GM12878 (cell line): Measurements from ENCODE around the gene HSD17B10.

ENCODE experiments used
- BHLHE40 ChIP-seq, 2 experiments: fragments of 450-650 bp in 1 of 2; IDR thresholded peaks; 2 replicates each; pipeline ENCODE4 v1.6.1; 2011 to 2017; ENCODE audit warnings: low read depth in 2 of 2, borderline replicate concordance in 1 of 2, improper control_type of control experiment in 1 of 2, low read length in 1 of 2, mild to moderate bottlenecking in 1 of 2
- CTCF ChIP-seq, 3 experiments: IDR thresholded peaks in 2 of 3; conservative IDR thresholded peaks in 1 of 3; 2 replicates each; pipeline ENCODE4 v1.5.1; 2011; ENCODE audit warnings: low read depth in 3 of 3, low read length in 3 of 3, mild to moderate bottlenecking in 3 of 3, control low read depth in 2 of 3, moderate library complexity in 2 of 3, inconsistent platforms in 1 of 3, mixed read lengths in 1 of 3; ENCODE audit not compliant: control insufficient read depth in 2 of 3, insufficient read depth in 1 of 3; ENCODE audit errors: extremely low read depth in 1 of 3
- ELK1 ChIP-seq: IDR thresholded peaks from 2 replicates; pipeline ENCODE4 v1.6.1; 2012; ENCODE audit warnings: low read depth, low read length, improper control_type of control experiment
- PBX3 ChIP-seq: IDR thresholded peaks from 2 replicates; pipeline ENCODE4 v1.6.1; 2011; ENCODE audit warnings: mild to moderate bottlenecking, low read depth, low read length, moderate library complexity; ENCODE audit not compliant: insufficient replicate concordance
- POLR2A ChIP-seq: IDR thresholded peaks from 2 replicates; pipeline ENCODE4 v1.6.1; 2011; ENCODE audit warnings: low read depth, mild to moderate bottlenecking, low read length
- POLR2AphosphoS5 ChIP-seq: IDR thresholded peaks from 2 replicates; pipeline ENCODE4 v1.6.1; 2011; ENCODE audit warnings: mild to moderate bottlenecking, low read length, inconsistent platforms
- RAD21 ChIP-seq: IDR thresholded peaks from 2 replicates; pipeline ENCODE4 v1.6.1; 2011; ENCODE audit warnings: mild to moderate bottlenecking, low read depth, low read length, moderate library complexity; ENCODE audit not compliant: insufficient read depth
- RFX5 ChIP-seq: IDR thresholded peaks from 2 replicates; pipeline ENCODE4 v1.6.1; 2011; ENCODE audit warnings: low read depth, low read length, improper control_type of control experiment
- TARDBP ChIP-seq: IDR thresholded peaks from 2 replicates; pipeline ENCODE4 v1.6.1; 2016; ENCODE audit warnings: borderline replicate concordance
- YBX1 ChIP-seq: fragments of 450-650 bp; IDR thresholded peaks from 2 replicates; pipeline ENCODE4 v1.6.1; 2016; ENCODE audit warnings: antibody characterized with exemption
- YY1 ChIP-seq: IDR thresholded peaks from 2 replicates; pipeline ENCODE4 v1.6.1; 2011; ENCODE audit warnings: low read depth, mild to moderate bottlenecking, low read length
- ZBTB40 ChIP-seq: fragments of 450-650 bp; IDR thresholded peaks from 2 replicates; pipeline ENCODE4 v1.6.1; 2016; ENCODE audit warnings: mild to moderate bottlenecking, moderate library complexity, borderline replicate concordance

GRCh38 chrX:53421772-53422085 lies 12.4 kb downstream of the HSD17B10 start:
- TF ChIP-seq ZBTB40, result no peak
- no peak for TF ChIP-seq BHLHE40 (IDR thresholded peaks at IDR 0.05; ENCODE audit: borderline replicate concordance in 1 of 2, low read depth in 2 of 2, low read length in 1 of 2)
- no peak for TF ChIP-seq POLR2AphosphoS5
- no peak for TF ChIP-seq RAD21
- no peak for TF ChIP-seq CTCF (IDR thresholded peaks at IDR 0.05 in 2 of 3, conservative IDR thresholded peaks at IDR 0.05 in 1 of 3; ENCODE audit: control insufficient read depth in 2 of 3, extremely low read depth in 1 of 3, insufficient read depth in 1 of 3, low read depth in 3 of 3, low read length in 3 of 3)
- TF ChIP-seq ELK1, result no peak
- no peak for TF ChIP-seq PBX3
- no peak for TF ChIP-seq TARDBP
- no peak for TF ChIP-seq YBX1
- no peak for TF ChIP-seq RFX5
- no peak for TF ChIP-seq POLR2A
- no peak for TF ChIP-seq YY1
